Hepatic stellate cell (primary cell): ENCODE measurements around the gene MFSD12.
"Not testable (repeated sequence)": the region's sequence is repeated elsewhere in the genome, so short reads cannot be mapped to it uniquely, and the experiment has no call there.

Experiments used
- DNase-seq: peaks from one replicate; pipeline ENCODE4 v3.0.0; 2011; ENCODE audit warnings: low spot score

MFSD12 gene

GRCh38 chr19:3536429-3537100 lies 20.8 kb downstream of the MFSD12 start:
- no peak for DNase-seq

DNA sequence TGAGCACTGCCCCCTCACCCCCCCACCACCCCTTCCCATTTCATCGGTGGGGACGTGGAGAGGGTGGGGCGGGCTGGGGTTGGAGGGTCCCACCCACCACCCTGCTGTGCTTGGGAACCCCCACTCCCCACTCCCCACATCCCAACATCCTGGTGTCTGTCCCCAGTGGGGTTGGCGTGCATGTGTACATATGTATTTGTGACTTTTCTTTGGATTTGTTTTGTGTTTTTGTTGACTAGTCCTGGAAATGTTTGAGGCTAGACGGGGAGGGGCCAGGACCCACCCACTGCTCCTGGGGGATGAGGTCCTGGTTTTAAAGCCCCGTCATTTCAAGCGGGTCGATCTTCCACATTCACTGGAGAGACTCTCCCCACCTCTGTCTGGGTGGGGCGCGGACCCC lies 21.4 kb downstream of the MFSD12 start:
- DNase-seq = no peak

DNA sequence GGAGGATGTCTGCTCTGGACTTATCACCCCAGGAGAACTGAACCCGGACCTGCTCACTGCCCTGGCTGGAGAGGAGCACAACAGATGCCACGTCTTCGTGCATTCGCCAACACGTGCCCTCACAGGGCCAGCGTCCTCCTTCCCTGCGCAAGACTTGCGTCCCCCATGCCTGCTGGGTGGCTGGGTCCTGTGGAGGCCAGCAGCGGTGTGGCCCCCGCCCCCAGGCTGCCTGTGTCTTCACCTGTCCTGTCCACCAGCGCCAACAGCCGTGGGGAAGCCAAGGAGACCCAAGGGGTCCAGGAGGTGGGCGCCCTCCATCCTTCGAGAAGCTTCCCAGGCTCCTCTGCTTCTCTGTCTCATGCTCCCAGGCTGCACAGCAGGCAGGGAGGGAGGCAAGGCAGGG lies 21.8 kb downstream of the MFSD12 start:
- DNase-seq = no peak

- DNase-seq = no peak
Measured at GRCh38 chr19:3535235-3535535, 22.2 kb downstream of the MFSD12 start.

DNA sequence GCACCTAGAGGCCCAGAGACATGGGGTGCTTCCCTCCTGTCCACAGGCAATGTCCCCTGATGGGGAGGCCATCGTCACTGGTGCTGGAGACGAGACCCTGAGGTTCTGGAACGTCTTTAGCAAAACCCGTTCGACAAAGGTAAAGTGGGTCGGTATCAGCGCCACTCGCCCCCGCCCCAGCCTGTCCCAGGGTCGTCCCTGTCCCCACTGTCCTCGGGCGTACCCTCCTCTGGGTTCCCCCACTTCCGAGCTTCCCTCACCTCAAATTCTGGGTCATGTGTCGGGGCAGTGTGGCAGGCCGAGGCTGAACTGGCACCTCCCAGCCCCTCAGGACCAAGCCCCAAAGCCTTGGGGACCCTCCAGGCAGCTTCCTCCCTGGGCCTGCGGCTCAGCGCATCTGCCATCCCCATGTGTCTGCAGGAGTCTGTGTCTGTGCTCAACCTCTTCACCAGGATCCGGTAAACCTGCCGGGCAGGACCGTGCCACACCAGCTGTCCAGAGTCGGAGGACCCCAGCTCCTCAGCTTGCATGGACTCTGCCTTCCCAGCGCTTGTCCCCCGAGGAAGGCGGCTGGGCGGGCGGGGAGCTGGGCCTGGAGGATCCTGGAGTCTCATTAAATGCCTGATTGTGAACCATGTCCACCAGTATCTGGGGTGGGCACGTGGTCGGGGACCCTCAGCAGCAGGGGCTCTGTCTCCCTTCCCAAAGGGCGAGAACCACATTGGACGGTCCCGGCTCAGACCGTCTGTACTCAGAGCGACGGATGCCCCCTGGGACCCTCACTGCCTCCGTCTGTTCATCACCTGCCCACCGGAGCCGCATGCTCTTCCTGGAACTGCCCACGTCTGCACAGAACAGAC lies 22.8 kb downstream of the MFSD12 start:
- no peak for DNase-seq

DNA sequence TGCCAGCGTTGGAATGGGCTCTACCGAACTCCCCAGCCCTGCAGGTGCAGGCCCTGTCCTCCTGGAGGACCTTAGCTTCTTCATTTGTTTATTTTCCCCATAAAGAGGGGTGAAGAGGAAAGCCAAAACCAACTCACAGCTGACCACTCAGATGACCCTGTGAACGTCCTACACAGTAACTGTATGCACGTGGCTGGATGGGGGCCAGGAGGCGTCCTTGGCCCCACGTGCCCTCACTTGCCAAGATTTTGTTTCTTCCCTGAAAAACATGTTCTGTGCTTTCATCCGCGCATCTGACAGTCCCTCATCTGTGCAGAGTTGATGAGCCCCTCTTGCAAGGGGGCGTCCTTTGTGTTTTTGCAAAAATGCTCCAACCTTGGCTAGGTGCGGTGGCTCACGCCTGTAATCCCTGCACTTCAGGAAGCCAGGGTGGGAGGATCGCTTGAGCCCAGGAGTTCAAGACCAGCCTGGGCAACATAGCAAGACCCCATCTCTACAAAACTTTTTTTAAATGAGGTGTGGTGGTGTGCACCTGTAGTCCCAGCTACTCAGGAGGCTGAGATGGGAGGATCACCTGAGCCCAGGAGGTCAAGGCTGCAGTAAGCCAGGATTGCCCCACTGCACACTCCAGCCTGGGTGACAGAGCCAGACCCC lies 23.7 kb downstream of the MFSD12 start:
- DNase-seq = no peak

GRCh38 chr19:3533033-3533432 lies 24.4 kb downstream of the MFSD12 start:
- DNase-seq = no peak

- DNase-seq = no peak
Measured at GRCh38 chr19:3532154-3532786, 25.1 kb downstream of the MFSD12 start.

DNA sequence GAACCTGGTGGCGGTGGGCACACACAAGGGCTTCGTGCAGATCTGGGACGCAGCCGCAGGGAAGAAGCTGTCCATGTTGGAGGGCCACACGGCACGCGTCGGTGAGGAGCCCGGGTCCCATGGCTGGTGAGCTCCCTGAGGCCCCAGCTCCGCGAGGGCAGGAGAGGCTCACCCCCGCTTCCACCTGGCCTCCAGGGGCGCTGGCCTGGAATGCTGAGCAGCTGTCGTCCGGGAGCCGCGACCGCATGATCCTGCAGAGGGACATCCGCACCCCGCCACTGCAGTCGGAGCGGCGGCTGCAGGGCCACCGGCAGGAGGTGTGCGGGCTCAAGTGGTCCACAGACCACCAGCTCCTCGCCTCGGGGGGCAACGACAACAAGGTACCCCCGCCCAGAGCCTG lies 25.7 kb downstream of the MFSD12 start:
- no peak for DNase-seq

- no peak for DNase-seq
Measured at GRCh38 chr19:3530389-3530788, 27.0 kb downstream of the MFSD12 start.

DNA sequence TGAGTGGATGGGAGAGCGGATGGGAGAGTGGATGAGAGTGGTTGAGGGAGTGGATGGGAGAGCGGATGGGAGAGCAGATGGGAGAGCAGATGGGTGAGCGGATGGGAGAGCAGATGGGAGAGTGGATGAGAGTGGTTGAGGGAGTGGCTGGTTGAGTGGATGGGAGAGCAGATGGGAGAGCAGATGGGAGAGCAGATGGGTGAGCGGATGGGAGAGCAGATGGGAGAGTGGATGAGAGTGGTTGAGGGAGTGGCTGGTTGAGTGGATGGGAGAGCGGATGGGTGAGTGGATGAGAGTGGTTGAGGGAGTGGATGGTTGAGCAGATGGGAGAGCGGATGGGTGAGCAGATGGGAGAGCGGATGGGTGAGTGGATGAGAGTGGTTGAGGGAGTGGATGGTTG lies 28.1 kb downstream of the MFSD12 start:
- not testable (repeated sequence) for DNase-seq

DNA sequence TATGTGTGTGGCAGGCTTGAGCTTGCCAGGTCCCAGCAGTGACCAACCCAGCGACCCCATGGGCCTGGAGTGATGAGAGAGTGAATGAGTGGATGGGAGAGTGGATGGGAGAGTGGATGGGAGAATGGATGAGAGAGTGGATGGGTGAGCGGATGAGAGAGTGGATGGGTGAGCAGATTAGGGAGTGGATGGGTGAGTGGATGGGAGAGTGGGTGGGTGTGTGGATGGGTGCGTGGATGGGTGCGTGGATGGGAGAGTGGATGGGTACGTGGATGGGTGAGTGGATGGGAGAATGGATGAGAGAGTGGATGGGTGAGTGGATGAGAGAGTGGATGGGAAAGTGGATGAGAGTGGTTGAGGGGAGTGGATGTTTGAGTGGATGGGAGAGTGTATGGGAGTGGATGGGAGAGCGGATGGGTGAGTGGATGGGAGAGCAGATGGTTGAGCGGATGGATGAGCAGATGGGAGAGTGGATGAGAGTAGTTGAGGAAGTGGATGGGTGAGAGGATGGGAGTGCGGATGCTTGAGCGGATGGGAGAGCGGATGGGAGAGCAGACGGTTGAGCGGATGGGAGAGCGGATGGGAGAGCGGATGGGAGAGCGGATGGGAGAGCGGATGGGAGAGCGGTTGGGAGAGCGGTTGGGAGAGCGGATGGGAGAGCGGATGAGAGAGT lies 28.7 kb downstream of the MFSD12 start:
- no peak for DNase-seq

GRCh38 chr19:3528080-3528479 lies 29.3 kb downstream of the MFSD12 start:
- no peak for DNase-seq

GRCh38 chr19:3527238-3527910 lies 30.0 kb downstream of the MFSD12 start:
- no peak for DNase-seq

DNA sequence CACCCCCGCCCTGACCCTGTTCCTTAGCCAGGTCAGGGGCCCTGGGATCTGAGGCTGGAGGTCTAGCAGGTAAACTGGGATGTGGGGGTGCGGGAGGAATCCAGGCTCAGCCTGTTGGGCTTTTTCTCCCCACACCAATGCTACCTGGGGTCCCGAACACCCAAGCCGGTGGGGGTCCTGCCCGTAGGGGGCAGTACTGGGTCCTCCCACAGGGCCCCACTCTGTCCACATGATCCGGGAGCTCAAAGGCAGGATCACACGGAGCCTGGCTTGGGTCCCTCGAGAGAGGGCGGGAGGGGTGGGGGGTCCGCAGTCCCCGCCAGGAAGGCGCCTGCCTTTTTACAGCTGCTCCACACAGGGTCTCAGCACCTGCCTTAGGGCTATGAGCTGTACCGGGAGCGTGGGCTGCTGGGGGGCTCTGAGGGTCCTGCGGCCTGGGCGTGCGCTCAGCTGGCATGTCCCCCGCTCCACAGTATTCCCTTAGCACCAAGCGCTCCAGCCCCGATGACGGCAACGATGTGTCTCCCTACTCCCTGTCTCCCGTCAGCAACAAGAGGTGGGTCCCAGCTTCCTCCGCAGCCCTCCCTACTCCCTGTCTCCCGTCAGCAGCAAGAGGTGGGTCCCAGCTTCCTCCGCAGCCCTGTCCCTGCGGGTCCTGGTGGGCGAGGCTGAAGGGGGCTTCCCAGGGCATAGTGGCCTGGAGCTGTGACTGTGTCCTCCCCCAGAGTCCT lies 30.7 kb downstream of the MFSD12 start:
- no peak for DNase-seq

GRCh38 chr19:3524904-3525451 lies 32.4 kb downstream of the MFSD12 start:
- DNase-seq = no peak

- no peak for DNase-seq
Measured at GRCh38 chr19:3524078-3524842, 33.1 kb downstream of the MFSD12 start.

GRCh38 chr19:3523361-3524077 lies 33.9 kb downstream of the MFSD12 start:
- DNase-seq = no peak
